A673 (cell line): Measurements from ENCODE around the gene HOXC5. TPM values are rescaled to one million over a fixed set of nuclear protein-coding genes. Genes with fewer than 3 reads are reported as not detected.

Experiments
- BruUV-seq: library from RNA; stranded (reverse); fragments of 400-500 nt; replicated peaks from 2 replicates; lab custom pipeline; 2021; lab: Mats Ljungman, UMichigan
- CTCF ChIA-PET: fragments of 300-600 bp; sonication (Branson Sonifier 250); formaldehyde crosslinking; loops from one replicate; lab custom pipeline; 2022; ENCODE audit warnings: antibody characterized with exemption; lab: Charles Lee
- POLR2A ChIA-PET: fragments of 300-600 bp; sonication (Branson Sonifier 250); formaldehyde crosslinking; loops from one replicate; lab custom pipeline; 2022; ENCODE audit warnings: antibody characterized with exemption; ENCODE audit not compliant: low non-redundant PET; lab: Charles Lee
- DNase-seq: peaks from one replicate; pipeline ENCODE4 v3.0.0-alpha.2; 2015; ENCODE audit warnings: low spot score
- H3K27ac ChIP-seq: fragments of 200-600 bp; sonication (generic); 2 replicates; pipeline ENCODE4 v1.5.1; 2016; ENCODE audit warnings: mixed run types, low read depth, mild to moderate bottlenecking, mixed read lengths, antibody characterized with exemption, low read length; ENCODE audit not compliant: poor library complexity, severe bottlenecking
- H3K27me3 ChIP-seq: fragments of 200-600 bp; sonication (generic); replicated peaks from 2 replicates; pipeline ENCODE4 v1.6.1; 2017; ENCODE audit warnings: mixed run types, low read depth, mild to moderate bottlenecking, mixed read lengths, antibody characterized with exemption, low read length; ENCODE audit not compliant: insufficient read depth, poor library complexity
- H3K36me3 ChIP-seq: fragments of 200-600 bp; sonication (generic); 2 replicates; pipeline ENCODE4 v1.6.1; 2016; ENCODE audit warnings: mixed run types, mild to moderate bottlenecking, mixed read lengths, antibody characterized with exemption, low read length; ENCODE audit not compliant: insufficient read depth, poor library complexity, severe bottlenecking
- H3K4me1 ChIP-seq: fragments of 200-600 bp; sonication (generic); 2 replicates; pipeline ENCODE4 v1.6.1; 2017; ENCODE audit warnings: mixed run types, mild to moderate bottlenecking, mixed read lengths, antibody characterized with exemption, low read length; ENCODE audit not compliant: insufficient read depth, poor library complexity, severe bottlenecking
- H3K4me3 ChIP-seq: fragments of 200-600 bp; sonication (generic); 2 replicates; pipeline ENCODE4 v1.5.1; 2016; ENCODE audit warnings: low read depth, mixed run types, mild to moderate bottlenecking, mixed read lengths, low read length; ENCODE audit not compliant: poor library complexity, severe bottlenecking
- H3K9me3 ChIP-seq: fragments of 200-600 bp; sonication (generic); 2 replicates; pipeline ENCODE4 v1.6.1; 2016; ENCODE audit warnings: mixed run types, low read depth, mild to moderate bottlenecking, mixed read lengths, antibody characterized with exemption, low read length; ENCODE audit not compliant: poor library complexity, severe bottlenecking
- EZH2 ChIP-seq: fragments of 200-600 bp; sonication (generic); IDR thresholded peaks from 2 replicates; pipeline ENCODE4 v1.6.1; 2017; ENCODE audit warnings: borderline replicate concordance, low read depth, mild to moderate bottlenecking, mixed read lengths, antibody characterized with exemption, low read length; ENCODE audit not compliant: poor library complexity, severe bottlenecking
- intact Hi-C: fragments of 100-400 bp; cut with micrococcal nuclease; formaldehyde crosslinking; loops from one replicate; pipeline ENCODE4 v1.10.0; 2022; ENCODE audit not compliant: unreplicated experiment
- total RNA-seq: library from RNA; stranded (reverse); gene quantifications from 2 replicates; pipeline ENCODE4 v1.2.3, GENCODE V29; 2021
- TF ChIP-seq, protein P1 (sequence below): fragments of 300-800, 200-600 bp; sonication (generic); conservative IDR thresholded peaks from 2 replicates; pipeline ENCODE4 v1.5.1; 2017; ENCODE audit warnings: low read depth, mild to moderate bottlenecking, antibody characterized with exemption, low read length, moderate library complexity, mixed read lengths

HOXC5 gene
- total RNA-seq, 1 experiment from 2014 or later = 1.9 TPM

DNA sequence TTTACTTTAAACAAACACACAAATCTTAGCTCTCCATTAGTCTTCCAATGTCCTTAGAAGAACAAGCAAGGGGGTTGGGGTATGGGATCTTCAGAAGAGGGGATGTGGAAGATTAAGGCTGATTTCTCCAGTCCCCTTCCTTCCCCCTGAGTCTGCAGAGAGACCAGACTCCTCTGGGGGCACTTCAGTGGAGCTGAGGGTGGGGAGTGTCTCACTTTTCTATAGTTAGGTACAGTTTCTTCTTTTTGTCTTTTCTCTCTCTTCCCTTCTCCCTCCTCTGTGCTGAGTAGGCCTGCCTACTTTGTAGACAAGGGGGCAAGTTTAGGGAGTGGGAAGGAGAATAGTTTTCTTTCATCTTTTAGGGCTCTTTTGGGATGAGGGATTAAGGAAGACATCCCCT lies 23.3 kb downstream of the HOXC5 start:
- no peak overlapping the region for H3K4me3 ChIP-seq

DNA sequence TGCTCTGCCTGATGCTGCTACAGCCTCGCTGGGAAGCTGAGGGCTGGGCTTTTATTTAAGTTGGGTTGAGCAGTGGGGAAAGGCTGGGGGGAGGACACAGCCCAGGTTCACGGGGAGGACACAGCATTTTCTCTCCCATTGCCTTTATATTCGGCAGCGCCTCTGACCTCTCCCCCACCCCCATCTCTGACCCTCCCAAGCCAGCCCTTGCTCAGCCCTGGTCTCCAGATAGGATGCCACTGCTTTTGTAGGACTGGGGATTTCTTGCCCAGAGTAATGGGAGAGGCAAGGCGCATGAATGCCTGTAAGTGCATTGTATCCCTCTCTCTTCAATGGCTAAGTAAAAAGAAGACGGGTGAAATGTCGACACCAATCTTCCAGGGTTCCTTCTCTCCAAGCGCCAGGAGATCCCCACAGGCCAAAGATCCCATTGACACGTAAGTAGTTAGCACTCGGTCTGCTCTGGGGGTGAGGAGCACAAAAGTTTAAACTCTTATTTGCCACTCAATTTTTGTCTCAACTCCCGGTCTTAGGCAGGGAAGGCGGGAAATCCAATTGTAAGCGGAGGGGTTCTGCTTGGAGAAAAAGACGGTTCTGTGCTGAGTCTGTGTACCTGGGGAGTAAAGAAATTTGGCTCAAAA lies 25.4 kb downstream of the HOXC5 start:
- BruUV-seq = no TSS peak
- H3K4me1 ChIP-seq = peaks cover 15% of the 10 kb centered on the region
- POLR2A ChIA-PET = no interaction called here
- H3K4me3 ChIP-seq = no peak overlapping the region
- H3K36me3 ChIP-seq = no peaks in the 10 kb centered on the region
- H3K27me3 ChIP-seq = no peaks in the 10 kb centered on the region
- CTCF ChIA-PET = no interaction called here
- H3K27ac ChIP-seq = no peak overlapping the region
- TF ChIP-seq, protein P1, sequence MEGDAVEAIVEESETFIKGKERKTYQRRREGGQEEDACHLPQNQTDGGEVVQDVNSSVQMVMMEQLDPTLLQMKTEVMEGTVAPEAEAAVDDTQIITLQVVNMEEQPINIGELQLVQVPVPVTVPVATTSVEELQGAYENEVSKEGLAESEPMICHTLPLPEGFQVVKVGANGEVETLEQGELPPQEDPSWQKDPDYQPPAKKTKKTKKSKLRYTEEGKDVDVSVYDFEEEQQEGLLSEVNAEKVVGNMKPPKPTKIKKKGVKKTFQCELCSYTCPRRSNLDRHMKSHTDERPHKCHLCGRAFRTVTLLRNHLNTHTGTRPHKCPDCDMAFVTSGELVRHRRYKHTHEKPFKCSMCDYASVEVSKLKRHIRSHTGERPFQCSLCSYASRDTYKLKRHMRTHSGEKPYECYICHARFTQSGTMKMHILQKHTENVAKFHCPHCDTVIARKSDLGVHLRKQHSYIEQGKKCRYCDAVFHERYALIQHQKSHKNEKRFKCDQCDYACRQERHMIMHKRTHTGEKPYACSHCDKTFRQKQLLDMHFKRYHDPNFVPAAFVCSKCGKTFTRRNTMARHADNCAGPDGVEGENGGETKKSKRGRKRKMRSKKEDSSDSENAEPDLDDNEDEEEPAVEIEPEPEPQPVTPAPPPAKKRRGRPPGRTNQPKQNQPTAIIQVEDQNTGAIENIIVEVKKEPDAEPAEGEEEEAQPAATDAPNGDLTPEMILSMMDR = no peak
- no peak for TF ChIP-seq EZH2
- no peaks in the 10 kb centered on the region for H3K9me3 ChIP-seq
- intact Hi-C loops = no loop called here
- no peak for DNase-seq

More for the DNA sequence above, 23.3 kb downstream of the HOXC5 start:
- Histone ChIP-seq H3K4me1 (peaks cover 34% of the 10 kb centered on the region), H3K36me3 (no peaks in the 10 kb centered on the region), H3K27ac (no peak overlapping the region), H3K9me3 (no peaks in the 10 kb centered on the region), H3K27me3 (no peaks in the 10 kb centered on the region)
- intact Hi-C loops = no loop called here
- no TSS peak for BruUV-seq
- DNase-seq = no peak
- TF ChIP-seq EZH2 = no peak
- TF ChIP-seq, protein P1 = no peak
- CTCF ChIA-PET = no interaction called here
- POLR2A ChIA-PET = no interaction called here

DNA sequence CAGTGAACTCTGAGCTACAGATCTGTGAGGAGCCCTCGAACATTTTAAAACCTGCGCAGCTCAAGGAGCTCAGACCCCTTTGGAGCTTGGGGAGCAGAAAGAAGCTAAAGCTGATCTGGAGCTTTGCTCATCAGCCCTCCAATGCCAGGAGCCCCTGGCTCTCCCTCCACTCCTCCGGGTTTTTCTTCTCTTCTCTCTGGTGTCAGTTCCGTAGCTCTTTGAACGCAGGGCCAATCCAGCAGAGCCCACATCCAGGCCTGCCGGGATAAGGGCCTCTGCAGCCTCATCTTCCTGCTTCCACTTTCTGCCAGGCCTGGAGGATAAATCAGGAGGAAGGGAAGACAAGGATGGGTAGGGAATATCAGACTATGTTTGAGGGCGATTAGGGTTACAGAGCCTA lies 26.8 kb downstream of the HOXC5 start:
- POLR2A ChIA-PET = no interaction called here
- BruUV-seq = no TSS peak

More for the DNA sequence above, 26.8 kb downstream of the HOXC5 start:
- Histone ChIP-seq H3K9me3 (no peaks in the 10 kb centered on the region), H3K36me3 (no peaks in the 10 kb centered on the region), H3K27me3 (no peaks in the 10 kb centered on the region), H3K4me1 (peaks cover 8% of the 10 kb centered on the region), H3K4me3 (no peak overlapping the region), H3K27ac (no peak overlapping the region)
- DNase-seq = no peak
- intact Hi-C loops = no loop called here
- CTCF ChIA-PET = no interaction called here
- no peak for TF ChIP-seq EZH2
- TF ChIP-seq, protein P1 = no peak
